GM21367 (cell line): ENCODE measurements around the gene PRR5L.

ENCODE experiments used
- ATAC-seq: cut with Tn5 transposase; IDR thresholded peaks from one replicate; pipeline ENCODE4 v1.9.1; 2021; ENCODE audit not compliant: unreplicated experiment

The PRR5L gene, protein sequence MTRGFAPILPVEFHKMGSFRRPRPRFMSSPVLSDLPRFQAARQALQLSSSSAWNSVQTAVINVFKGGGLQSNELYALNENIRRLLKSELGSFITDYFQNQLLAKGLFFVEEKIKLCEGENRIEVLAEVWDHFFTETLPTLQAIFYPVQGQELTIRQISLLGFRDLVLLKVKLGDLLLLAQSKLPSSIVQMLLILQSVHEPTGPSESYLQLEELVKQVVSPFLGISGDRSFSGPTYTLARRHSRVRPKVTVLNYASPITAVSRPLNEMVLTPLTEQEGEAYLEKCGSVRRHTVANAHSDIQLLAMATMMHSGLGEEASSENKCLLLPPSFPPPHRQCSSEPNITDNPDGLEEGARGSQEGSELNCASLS

DNA sequence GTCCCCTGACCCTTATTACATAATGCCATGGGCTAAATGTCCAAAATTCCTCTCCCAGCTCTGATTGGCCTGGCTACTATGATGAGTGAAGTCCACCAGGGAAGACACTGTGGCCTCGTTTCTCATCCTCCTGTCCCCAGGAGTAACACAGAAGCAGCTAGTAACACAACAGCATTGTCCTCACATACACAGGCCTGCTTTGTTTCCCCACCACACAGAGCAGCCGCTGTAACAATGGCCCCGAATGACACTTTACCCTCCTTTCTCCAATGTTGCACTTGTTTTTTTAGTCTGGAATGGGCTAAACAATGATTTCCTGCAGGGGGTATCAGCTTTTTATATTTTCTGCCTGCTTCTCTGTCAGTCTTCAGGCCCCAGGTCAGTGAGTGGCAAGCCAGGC is at the start of gene PRR5L:
Gene PRR5L (plus strand): TSS at position 363 of the 400 bp plus-strand sequence. CDS start 104,834 bp downstream, outside the sequence.
- no peak for ATAC-seq

DNA sequence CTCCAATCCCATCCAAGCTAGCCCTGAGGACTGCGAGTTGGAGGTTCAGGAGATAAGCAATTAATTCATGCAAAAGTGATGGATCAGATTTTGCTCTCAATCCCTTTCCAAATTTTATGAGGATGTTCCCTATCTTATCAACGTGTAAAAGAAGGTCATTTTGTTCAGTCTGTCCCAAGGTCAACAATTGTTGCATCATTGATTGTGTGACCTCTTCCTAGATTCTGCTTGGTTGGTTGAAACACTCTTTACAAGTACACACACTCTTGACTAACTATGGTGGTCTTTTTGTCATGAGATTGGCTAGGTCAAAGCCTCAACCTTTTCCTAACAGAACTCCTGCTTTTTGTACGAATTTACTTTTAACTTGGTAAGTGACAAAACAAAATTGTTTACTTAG is 48.6 kb upstream of the PRR5L start:
- no peak for ATAC-seq

DNA sequence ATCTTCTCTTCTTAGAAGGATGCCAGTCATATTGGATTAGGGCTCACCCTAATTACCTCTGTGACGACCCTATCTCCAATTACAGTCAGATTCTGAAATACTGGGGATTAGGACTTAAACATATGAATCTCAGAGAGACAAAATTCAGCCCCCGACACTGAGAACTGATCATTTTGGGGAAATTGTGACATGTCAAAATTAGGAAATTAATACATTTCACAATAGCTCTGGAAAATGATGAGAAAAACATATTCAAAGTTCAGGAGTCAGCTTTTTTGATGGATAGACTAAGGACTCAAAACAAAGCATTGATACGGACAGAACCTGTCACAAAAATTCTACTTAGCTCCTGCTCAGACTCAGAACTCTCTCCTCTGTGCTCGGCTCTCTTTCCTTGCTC is 47.7 kb upstream of the PRR5L start:
- ATAC-seq, result no peak

DNA sequence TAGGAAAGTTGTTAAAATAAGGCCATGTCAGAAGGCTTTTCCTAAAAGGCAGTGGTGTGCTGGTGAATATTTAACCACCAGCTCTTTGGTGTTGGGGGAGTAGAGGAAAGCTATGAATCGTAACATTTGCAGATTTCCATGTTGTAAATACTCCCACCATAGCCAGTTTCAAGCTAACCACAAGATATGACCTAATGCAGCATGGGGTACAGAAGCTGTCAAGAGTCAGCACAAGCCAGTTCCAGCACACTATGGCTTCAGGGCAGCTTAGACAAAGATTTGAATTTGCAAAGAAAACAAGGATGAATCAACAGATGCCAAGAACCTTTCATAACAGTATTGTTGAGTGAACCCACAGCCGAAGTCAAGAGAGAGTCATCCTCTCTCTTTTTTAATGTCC is 46.8 kb upstream of the PRR5L start:
- no peak for ATAC-seq

DNA sequence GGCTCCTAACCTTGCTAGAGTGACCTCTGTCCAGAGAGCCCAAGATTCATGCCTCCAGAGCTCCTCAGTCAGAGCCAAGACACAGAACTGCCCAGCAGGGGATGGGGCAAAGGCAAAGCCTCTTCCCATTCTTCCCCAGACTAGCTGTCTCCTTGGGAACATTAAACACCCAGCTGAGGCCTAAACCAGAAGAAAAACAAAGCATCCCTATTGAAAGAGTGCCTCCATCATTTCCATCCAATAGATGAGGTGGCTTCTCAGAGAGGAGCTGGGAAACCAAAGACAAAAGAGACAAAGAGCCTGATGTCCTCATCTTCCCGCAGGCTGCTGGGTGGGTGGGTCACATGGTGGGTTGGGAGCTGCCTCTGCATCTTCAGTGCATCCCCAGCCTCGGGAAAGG is 44.3 kb upstream of the PRR5L start:
- no peak for ATAC-seq

DNA sequence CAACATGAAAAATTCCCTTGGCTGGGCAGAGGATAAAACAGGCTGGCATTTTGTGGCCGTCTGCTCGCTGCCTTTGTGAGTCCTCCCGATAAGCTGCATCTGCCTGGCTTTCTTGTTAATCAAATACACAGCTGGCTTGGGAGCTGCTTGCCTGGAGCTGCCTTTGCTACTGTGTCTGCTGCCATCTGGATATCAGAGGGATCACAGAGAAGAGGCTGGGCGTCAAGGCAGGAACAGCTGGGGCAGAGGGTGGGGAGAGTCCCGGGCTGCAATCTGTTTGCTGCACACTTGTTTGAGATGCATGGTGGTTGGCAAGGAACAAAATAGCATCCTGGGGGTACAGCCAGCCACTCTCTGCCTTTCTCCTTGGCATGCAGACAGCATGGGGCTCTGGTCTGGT is 42.9 kb upstream of the PRR5L start:
- no peak for ATAC-seq

DNA sequence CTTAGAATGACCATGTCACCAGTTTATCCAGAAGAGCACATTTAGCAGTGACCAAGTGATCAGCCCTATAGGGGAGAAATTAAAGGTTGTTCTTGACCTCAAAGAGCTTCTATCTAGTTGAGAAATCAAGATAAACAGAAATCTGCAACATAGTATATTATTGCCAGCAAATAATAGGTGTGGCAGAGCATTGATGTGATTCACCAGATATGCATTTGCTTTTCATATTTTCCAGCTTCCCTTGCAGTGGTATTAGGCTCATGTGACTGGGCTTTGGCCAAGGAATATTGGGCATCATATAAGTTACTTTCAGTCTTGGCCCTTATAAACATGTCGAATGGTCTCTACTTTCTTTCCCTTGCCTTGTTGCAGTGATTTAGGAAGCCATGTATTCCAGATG is 41.4 kb upstream of the PRR5L start:
- no peak for ATAC-seq

DNA sequence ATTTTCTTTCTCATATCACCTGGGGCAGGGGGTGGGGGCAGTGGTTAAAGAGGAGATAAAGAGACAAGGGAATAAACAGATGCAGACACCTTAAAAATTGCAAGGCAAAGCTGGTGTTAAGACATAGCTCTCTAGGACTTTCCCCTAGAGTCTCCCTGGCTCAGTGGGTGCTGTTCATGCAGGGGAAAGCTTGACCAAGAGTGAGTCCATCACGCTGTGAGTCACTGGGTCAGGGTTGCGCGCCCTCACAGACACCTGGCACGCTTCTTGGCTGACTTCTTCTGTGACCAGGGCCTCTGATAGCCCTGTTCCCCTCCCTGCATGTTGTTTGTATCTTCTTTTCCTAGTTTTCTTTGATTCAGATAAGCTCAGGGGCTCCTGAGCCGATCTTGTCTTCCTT is 38.7 kb upstream of the PRR5L start:
- no peak for ATAC-seq

DNA sequence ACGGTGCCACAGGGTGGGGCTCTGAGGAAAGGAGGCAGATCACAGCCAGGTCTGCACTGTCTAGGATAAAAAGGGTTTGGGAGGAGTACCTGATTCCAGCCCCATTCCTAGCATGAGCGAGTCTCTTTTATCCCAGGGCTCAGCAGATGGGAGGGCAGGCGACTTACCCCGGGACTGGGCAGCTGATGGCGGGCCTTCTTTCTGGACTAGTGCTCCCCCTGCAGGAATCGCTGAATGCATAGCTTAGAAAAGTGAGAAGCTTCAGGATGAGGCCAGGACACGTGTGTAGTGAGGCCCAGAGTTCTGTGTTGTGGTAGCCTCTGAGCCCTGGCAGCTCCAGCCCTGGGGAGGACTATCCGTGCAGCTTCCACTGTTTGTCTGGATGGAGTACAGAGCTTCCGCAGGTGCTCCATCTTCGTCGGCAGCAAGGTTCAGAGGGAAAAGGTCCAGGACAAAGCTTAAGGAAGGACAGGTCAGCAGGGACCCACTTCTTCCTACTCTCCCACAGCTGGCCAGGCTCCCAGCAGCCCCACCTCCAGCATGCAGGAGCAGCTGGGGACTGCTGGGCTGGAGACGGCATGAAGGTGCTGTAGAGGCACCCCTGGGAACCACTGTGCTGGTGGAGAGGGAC is 37.2 kb upstream of the PRR5L start:
- no peak for ATAC-seq

DNA sequence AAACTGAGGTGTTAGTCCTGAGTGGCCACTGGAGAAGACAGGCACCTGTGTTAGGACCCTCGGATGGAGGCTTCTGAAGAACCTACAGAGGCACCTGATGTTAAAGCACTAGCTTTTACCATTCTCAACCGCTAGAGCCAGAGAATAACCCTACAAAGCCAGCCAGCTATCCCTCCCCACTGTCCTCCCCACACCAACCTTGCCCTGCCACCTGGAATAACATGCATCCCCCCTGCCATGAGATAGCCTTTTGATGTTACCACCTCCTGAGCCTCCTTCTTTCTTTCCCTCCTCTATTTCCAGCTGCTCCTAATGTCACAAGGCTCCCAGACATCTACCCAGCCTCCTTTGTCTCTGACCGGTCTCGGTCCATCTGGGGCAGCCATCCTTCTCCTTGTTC is 35.0 kb upstream of the PRR5L start:
- no peak for ATAC-seq

DNA sequence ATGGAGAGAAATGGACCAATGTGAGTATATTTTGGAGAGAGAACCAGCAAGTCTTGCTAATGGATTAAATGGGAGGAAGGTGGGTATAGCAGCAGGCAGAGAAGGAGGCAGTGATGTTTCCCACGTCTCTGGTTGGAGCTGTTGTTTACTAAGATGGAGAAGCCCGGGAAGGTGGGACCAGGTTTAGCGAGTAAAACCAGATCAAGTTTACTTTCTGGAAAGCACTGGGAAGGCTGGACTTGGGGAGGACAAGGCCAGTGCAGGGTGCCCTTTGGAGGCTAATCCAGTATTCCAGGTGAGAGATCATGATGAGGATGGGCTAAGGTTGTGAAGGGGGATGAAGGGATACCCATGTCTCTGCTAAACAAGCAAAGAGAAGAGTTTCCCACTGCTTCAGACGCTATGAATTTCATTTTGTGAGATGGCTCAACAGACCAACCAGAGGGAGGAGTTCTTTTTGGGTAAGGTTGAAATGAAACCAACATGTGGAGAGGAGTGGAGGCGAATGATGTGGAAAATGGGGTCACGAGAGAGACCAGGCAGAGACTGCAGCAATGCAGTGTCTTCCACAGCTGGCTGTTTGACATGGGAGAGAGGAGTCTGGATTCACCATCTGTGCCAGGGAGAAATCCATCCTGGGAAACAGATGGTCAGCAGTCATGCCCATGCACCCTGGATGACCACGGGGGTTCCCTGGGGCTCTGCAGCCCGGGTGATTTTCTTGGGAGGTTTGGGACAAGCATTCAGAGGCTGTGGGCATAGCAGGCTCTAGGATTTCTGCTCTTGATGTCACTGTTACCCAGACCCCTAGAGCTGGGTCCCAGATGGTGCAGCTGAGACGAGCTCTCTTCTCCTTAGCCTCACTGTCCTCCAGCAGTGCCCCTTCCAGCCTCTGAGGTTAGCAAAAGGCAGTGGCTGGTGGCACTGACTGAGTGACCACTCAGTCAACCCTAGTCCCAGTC is 31.8 kb upstream of the PRR5L start:
- ATAC-seq, result no peak

DNA sequence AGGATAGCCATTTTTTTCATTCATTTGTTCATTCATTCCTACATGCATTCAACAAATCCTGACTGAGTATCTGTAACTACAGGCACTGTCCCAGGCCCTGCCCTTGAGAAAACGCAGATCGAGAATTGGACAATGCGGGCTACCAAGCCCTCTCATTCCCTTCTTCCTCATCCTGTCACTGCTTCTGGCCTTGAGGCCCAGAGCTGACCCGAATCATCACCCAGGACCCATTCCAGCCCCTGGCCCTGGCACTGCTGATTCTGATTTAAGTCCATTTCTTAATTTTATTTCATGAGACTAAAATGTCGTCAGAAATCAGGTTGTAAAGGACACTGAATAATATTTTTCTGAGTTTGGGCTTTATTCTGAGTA is 31.1 kb upstream of the PRR5L start:
- ATAC-seq, result no peak

DNA sequence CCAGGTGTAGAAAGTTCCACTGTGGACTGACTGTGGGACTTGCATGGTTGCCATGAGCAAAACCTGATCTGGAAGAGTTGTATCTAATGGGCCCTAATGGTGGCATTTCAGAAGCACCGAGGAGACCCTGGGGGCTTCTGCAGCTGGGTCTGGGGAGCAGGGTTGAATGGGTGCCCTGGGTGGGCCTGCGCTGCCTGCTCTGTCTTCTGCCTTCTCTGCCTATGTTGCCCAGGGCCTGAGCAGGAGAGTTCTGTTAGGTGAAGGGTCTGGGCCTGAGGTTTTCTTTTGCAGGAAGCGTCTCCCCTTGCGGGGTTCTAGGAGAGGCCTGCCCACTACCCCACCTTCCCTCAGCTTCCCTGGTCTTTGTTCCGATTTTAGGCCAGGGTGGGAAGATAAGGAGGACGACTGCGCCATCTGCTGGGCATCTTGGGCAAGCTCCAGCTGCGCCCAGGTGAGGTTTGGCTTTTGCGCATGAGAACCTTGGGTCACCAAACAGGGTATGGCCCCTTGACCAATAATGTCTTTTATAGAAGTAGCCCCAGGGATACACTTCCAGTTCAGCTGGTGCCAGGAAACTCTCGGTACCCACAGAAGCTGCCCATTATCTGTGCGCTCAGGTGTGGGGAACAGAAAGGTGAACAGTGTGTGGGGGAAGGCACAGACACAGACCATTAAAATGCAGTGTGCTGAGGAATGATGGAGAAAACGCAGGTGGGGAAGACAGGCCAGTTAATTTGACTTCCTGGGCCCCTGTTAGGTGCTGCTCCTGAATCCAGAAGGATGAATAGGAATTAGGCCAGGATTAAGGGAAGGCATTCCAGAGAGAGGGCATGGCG is 30.1 kb upstream of the PRR5L start:
- peak; percentile 64 for ATAC-seq

DNA sequence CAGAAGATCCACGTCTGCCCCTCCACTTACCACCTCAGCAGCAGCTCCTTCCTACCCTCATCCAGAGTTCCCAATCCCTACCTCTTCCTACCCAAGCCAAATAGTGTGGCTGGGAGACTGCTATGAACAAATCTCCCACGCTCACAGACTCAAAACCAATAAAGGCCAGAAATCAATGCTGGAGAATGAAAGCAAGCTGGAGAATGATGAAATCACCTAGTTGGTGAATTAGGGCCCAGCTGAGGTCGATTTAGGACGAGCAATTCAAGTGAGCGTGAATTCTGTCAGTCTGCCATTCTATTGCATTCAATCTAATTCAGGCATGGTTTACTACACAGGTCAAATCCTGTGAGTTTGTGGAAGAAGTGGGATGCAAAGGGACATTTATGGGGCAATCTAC is 29.3 kb upstream of the PRR5L start:
- no peak for ATAC-seq

DNA sequence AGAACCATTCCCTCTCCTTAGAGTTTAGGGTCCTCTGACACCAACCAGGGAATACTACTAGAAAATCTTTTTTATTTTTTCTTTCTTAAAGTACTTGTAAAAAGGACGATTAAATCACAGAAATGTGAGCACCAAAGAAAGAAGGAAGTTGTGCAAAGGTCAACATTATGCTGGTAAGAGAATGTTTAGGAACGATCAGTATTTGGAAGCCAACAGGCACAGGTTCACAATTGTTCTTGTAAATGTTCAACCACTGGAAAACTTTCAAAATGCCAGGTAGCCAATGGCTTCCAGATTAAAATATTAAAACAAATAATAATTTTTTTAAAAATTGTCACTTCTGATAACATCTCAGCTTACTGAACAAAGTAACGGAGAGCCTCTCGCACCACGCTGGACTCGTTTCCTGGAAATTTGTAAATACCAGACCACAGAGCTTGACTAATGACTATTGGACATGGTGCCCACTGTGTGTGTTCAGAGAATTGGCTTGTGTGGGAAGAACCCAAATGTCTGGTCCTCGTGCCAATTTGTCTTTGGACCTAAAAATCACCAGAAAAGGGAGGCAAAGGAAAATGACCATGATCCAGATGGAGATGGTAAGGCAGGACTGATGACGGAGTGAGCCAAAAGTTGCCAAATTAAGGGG is 27.6 kb upstream of the PRR5L start:
- no peak for ATAC-seq

DNA sequence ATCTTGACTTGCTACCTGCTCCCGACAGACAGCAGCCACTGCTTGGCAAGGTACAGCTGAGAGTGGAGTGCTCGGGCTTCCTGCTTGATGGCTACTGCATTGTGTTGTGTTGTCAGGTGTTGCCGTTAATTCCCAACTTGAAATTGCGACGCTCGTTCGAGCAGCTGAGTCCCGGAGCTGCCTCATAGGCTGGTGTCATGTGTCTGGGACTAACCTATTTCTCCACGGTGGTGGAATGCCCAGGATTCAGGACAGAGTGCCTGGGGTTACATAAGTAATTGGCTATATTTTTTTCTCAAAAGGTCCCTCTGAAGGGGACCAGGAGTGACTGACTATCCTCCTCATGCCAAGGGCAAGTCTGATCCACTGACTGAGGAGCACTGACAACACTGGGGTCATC is 25.4 kb upstream of the PRR5L start:
- ATAC-seq, result no peak

DNA sequence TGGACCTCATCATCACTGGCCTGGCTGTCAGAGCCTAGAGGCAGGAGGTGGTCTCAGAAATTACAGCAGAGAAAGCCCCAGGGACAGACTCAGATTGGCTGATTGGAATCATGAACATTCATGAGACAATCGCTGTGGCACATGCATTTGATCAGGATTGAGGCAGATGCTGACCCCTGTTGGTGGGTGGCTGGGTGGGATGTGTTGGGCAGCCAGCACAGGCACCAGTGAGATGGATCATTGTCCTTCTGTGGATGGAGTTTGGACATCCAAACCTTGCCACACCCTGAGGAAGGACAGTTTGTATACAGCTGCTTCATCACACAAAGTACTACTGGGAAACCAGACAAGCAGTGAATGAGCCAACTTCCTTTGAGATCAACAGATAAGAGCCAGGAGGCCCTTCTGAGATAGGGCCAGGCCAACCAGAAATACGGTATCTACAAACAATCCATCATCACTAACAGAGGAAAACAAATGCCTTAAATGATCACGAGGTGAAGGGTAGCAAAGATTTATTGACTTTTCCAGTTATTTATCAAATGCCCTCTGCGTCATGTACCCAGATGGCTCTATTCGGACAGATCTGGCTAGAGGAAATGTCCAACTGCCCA is 24.2 kb upstream of the PRR5L start:
- no peak for ATAC-seq

DNA sequence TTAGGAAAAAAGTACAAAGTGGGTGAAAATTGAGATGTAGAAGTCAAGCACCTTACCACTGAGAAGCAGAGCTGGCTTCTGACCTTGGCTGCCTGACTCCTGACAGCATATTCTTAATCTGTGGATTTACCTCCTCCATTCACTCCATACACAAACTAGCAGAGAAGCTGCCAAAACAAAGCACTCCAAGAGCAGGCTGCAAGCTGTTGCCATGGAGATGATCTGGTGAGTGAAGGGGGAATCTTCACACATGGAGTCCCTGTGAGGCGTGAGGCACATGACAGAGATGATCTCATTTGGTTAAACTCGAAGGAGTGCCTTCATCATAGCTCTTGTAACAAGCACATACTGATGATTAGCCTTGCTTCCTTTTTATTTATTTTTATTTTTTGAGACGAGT is 23.0 kb upstream of the PRR5L start:
- no peak for ATAC-seq

DNA sequence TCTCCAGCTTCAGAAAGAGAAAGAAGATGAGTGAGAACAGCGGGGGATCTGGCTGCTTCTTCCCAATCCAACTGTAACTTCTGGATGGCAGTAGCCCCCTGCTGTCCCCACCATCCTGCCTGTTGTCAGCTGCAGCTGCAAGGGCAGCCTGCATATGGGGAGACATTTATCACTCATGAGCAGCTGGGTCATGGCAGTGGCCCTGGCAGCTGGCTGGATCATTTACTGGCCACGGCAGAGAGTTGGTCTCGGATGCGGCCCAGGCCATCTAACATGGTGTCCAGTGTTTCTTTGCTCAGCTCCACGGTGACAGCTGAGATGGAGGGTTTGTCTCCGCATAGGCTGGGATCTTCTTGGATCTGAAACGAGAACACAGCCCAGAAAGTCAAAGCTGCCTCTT is 21.7 kb upstream of the PRR5L start:
- ATAC-seq, result no peak
